HEK293 (cell line): ENCODE data around the gene STARD13.
A peak's percentile ranks its signal among the peaks of the same experiment; 100 is the strongest.

Source experiments
- CTCF ChIP-seq: fragments of 450-650 bp; formaldehyde crosslinking; IDR thresholded peaks from 2 replicates; pipeline ENCODE4 v1.5.1; 2016; ENCODE audit warnings: missing biosample characterization, missing genetic modification characterization
- SP2 ChIP-seq: fragments of 450-650 bp; formaldehyde crosslinking; IDR thresholded peaks from 2 replicates; pipeline ENCODE4 v1.5.1; 2016; ENCODE audit warnings: missing biosample characterization, missing genetic modification characterization
- YY1 ChIP-seq: fragments of 450-650 bp; formaldehyde crosslinking; IDR thresholded peaks from 2 replicates; pipeline ENCODE4 v1.5.1; 2018; ENCODE audit warnings: missing biosample characterization, missing genetic modification characterization

DNA sequence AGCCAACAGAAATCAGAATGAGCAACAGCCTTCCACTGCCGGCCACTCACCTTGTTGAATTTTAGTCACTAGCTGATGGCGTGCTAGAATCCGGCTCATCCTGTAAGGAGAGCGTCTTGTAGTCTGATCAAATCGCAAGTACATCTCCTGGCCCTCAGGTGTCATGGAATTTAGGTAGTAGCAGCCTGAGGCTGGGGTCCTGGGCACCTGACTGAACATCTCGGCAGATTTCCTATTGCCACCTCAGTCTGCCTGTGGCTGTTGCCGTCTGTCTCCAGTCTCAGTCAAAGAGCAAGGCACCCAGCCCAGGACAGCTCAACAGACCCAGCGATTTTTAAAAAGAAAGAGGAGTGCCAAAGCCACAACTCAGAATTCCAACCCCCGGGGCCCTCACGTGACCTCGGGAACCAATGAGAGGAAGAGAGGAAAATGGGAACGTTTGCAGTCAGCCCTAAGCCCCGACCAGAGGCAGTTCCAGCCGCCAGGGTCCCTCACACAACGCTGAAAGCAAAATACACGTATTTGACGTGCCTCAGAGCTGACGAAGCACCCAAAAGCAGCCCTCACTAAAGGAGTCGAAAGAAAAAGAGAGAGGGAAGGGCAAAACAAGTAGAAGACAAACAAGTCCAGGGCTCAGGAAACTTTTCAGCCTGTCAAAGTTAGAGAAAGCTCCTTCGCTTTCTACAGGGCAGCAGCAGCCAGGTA lies at the start of gene STARD13:
- TF ChIP-seq CTCF (tag by site-specific recombination): peak; percentile 20; the same call in 1 of the 2 replicates
- no peak for TF ChIP-seq YY1 (tag by site-specific recombination)
- peak; percentile 48 for TF ChIP-seq SP2 (tag by site-specific recombination)
